K562 (cell line): Measurements from ENCODE around the gene DAB1. TPM values are rescaled to one million over a fixed set of nuclear protein-coding genes. Genes with fewer than 3 reads are reported as not detected.

Experiments used
- ATAC-seq: fragments of 200-7000 bp; cut with Tn5 transposase; 3 replicates; pipeline ENCODE4 v1.9.1; 2020; ENCODE audit warnings: moderate library complexity
- BruUV-seq: library from RNA; stranded (reverse); fragments of 400-500 nt; replicated peaks from 2 replicates; lab custom pipeline; 2021; lab: Mats Ljungman, UMichigan
- CTCF ChIA-PET: fragments of 300-600 bp; formaldehyde crosslinking; extraction: SDS; loops from one replicate; lab custom pipeline; 2021; ENCODE audit warnings: low intra/inter-chr PET ratio; lab: Yijun Ruan, JAX
- POLR2A ChIA-PET: fragments of 300-600, 350-650 bp; sonication (Branson Sonifier 250); formaldehyde crosslinking; extraction: SDS; loops from one replicate; lab custom pipeline; 2021; ENCODE audit warnings: antibody characterized with exemption, inconsistent platforms; lab: Yijun Ruan, JAX
- DNase-seq, 4 experiments: peaks; one replicate each; pipeline versions ENCODE4 v3.0.0 to v3.0.0-alpha.2; 2011 to 2018; ENCODE audit warnings: low spot score in 3 of 4, mixed read lengths in 3 of 4; ENCODE audit errors: extremely low read depth in 1 of 4
- FAIRE-seq: peaks from 2 replicates; lab custom pipeline; 2011; peaks lifted over from hg19 to GRCh38; lab: Jason Lieb, UNC
- H2AFZ ChIP-seq: 2 replicates; pipeline ENCODE4 v1.6.0; 2011; ENCODE audit warnings: low read depth, low read length, control low read depth, inconsistent platforms
- H3K27ac ChIP-seq: fragments of 200-600 bp; 3 replicates; pipeline ENCODE4 v1.8.0; 2011; ENCODE audit warnings: low read depth, mild to moderate bottlenecking, control low read depth, inconsistent platforms, low read length, moderate library complexity, mixed read lengths; ENCODE audit errors: extremely low read depth
- H3K27me3 ChIP-seq, 2 experiments: fragments of 300-600 bp in 1 of 2; 2 replicates in 1 of 2; 3 replicates in 1 of 2; pipeline versions ENCODE4 v1.6.0 to v1.8.0; 2011; ENCODE audit warnings: inconsistent platforms in 2 of 2, low read length in 2 of 2, mild to moderate bottlenecking in 1 of 2, mixed read lengths in 1 of 2, moderate library complexity in 1 of 2; ENCODE audit not compliant: control insufficient read depth in 2 of 2, insufficient read depth in 2 of 2
- H3K36me3 ChIP-seq: fragments of 300-600 bp; 3 replicates; pipeline ENCODE4 v1.8.0; 2011; ENCODE audit warnings: mild to moderate bottlenecking, low read length, inconsistent platforms; ENCODE audit not compliant: control insufficient read depth, insufficient read depth
- H3K4me1 ChIP-seq, 2 experiments: fragments of 200-600 bp in 1 of 2; replicated peaks in 1 of 2; 2 replicates in 1 of 2; 3 replicates in 1 of 2; pipeline versions ENCODE4 v1.5.1 to v1.8.0; 2011; ENCODE audit warnings: inconsistent platforms in 2 of 2, low read length in 2 of 2, mild to moderate bottlenecking in 1 of 2, mixed read lengths in 1 of 2, moderate library complexity in 1 of 2; ENCODE audit not compliant: control insufficient read depth in 2 of 2, insufficient read depth in 2 of 2
- H3K4me2 ChIP-seq: 2 replicates; pipeline ENCODE4 v1.6.1; 2011; ENCODE audit warnings: low read length, control low read depth, inconsistent platforms, mixed read lengths; ENCODE audit not compliant: insufficient read depth
- H3K4me3 ChIP-seq: fragments of 200-600 bp; sonication (generic), shearing (Covaris generic); 2 replicates; pipeline ENCODE4 v1.5.1; 2016; ENCODE audit warnings: control low read depth, inconsistent platforms
- H3K79me2 ChIP-seq: fragments of 200-600 bp; 3 replicates; pipeline ENCODE4 v1.8.0; 2011; ENCODE audit warnings: low read length, inconsistent platforms; ENCODE audit not compliant: control insufficient read depth, insufficient read depth
- H3K9ac ChIP-seq, 2 experiments: 2 replicates each; pipeline versions ENCODE4 v1.6.0 to v1.6.1; 2011; ENCODE audit warnings: low read depth in 2 of 2, low read length in 2 of 2, control low read depth in 1 of 2, inconsistent platforms in 1 of 2, mild to moderate bottlenecking in 1 of 2, mixed read lengths in 1 of 2; ENCODE audit not compliant: insufficient read depth in 1 of 2
- H3K9me1 ChIP-seq: one replicate; pipeline ENCODE4 v1.6.0; 2011; ENCODE audit warnings: inconsistent platforms, mild to moderate bottlenecking, low read length, moderate library complexity; ENCODE audit not compliant: control insufficient read depth, insufficient read depth
- H3K9me3 ChIP-seq: replicated peaks from 2 replicates; pipeline ENCODE4 v1.5.1; 2011; ENCODE audit warnings: low read depth, low read length, inconsistent platforms; ENCODE audit not compliant: control insufficient read depth, insufficient read depth
- H4K20me1 ChIP-seq: replicated peaks from 2 replicates; pipeline ENCODE4 v1.6.1; 2011; ENCODE audit warnings: low read length, inconsistent platforms, mixed read lengths; ENCODE audit not compliant: control insufficient read depth, insufficient read depth
- FOXK1 ChIP-seq: sonication (generic); formaldehyde crosslinking; IDR thresholded peaks from 2 replicates; pipeline ENCODE4 v1.8.0; 2022; ENCODE audit warnings: missing genetic modification reagents, mild to moderate bottlenecking, borderline replicate concordance
- HMGN3 ChIP-seq: IDR thresholded peaks from 2 replicates; pipeline ENCODE4 v1.6.1; 2011; ENCODE audit warnings: borderline replicate concordance, low read depth, mild to moderate bottlenecking, mixed read lengths, low read length; ENCODE audit not compliant: insufficient read length; ENCODE audit errors: extremely low read depth
- POU5F1 ChIP-seq: fragments of 150-350 bp; IDR thresholded peaks from 2 replicates; pipeline ENCODE4 v1.6.1; 2014; ENCODE audit warnings: borderline replicate concordance, low read length, low read depth, mild to moderate bottlenecking; ENCODE audit not compliant: partially characterized antibody
- PPARD ChIP-seq: fragments of 250-450 bp; sonication (Bioruptor Pico); IDR thresholded peaks from 2 replicates; pipeline ENCODE4 v1.8.0; 2022; ENCODE audit warnings: inconsistent platforms, mild to moderate bottlenecking, moderate library complexity
- PRPF4 ChIP-seq: fragments of 200-400 bp; formaldehyde crosslinking; IDR thresholded peaks from one replicate; pipeline ENCODE4 v1.6.1; 2017; ENCODE audit warnings: low read length, low read depth, mild to moderate bottlenecking; ENCODE audit not compliant: insufficient read depth, poor library complexity, severe bottlenecking
- RBM25 ChIP-seq: fragments of 200-400 bp; formaldehyde crosslinking; IDR thresholded peaks from 2 replicates; pipeline ENCODE4 v1.6.1; 2018; ENCODE audit warnings: low read length, low read depth, moderate library complexity; ENCODE audit not compliant: severe bottlenecking
- SETDB1 ChIP-seq: IDR thresholded peaks from one replicate; pipeline ENCODE4 v1.6.1; 2012; ENCODE audit warnings: low read length, control low read depth, inconsistent platforms
- SMARCB1 ChIP-seq: IDR thresholded peaks from 2 replicates; pipeline ENCODE4 v1.6.1; 2011; ENCODE audit warnings: improper control_type of control experiment, low read depth; ENCODE audit not compliant: insufficient read length
- STAG1 ChIP-seq: sonication (generic); formaldehyde crosslinking; IDR thresholded peaks from 2 replicates; pipeline ENCODE4 v1.5.0; 2020; ENCODE audit warnings: missing genetic modification reagents, borderline replicate concordance
- TAF1 ChIP-seq: IDR thresholded peaks from 2 replicates; pipeline ENCODE4 v1.6.1; 2011; ENCODE audit warnings: mild to moderate bottlenecking, low read length, moderate library complexity; ENCODE audit not compliant: insufficient read depth, control insufficient read depth, severe bottlenecking; ENCODE audit errors: extremely low read depth
- WGBS: fragments of 100-300 bp; shearing (Covaris generic); methylation state at CpG from one replicate; pipeline ENCODE4 v1.1.6; 2016; ENCODE audit warnings: low coverage, mixed read lengths; ENCODE audit not compliant: insufficient coverage; ENCODE audit errors: missing lambda C conversion rate; 5-methylcytosine and 5-hydroxymethylcytosine counted together
- in situ Hi-C: fragments of 300-500 bp; cut with MboI; formaldehyde crosslinking; loops from 4 replicates; pipeline ENCODE4 v1.15.0; 2018; ENCODE audit warnings: inconsistent platforms, mixed read lengths
- intact Hi-C: fragments of 100-400 bp; cut with micrococcal nuclease; formaldehyde crosslinking; loops from 2 replicates; pipeline ENCODE4 v1.14.2; 2022
- polyA plus RNA-seq, 8 experiments: library from polyadenylated mRNA; depleted of rRNA in 4 of 8; stranded (reverse) in 5 of 8; unstranded in 3 of 8; fragments of >200 nt; fragmentation: Nextera tagmentation in 2 of 8; fragmentation: Illumina TruSeq in 1 of 8; extraction: Ambion mirVana in 2 of 8; extraction: Trizol in 1 of 8; gene quantifications; 2 replicates each; pipeline versions ENCODE4 v1.2.1 to v1.2.3, GENCODE V29; 2011 to 2014; ENCODE audit warnings: inconsistent platforms in 1 of 8, missing spikeins in 1 of 8
- total RNA-seq, 7 experiments: library from RNA; depleted of rRNA in 6 of 7; stranded (reverse); fragments of >200 nt in 6 of 7; fragmentation: Illumina TruSeq in 2 of 7; extraction: Trizol in 2 of 7; gene quantifications; 2 replicates each; pipeline versions ENCODE4 v1.2.1 to v1.2.3, GENCODE V29; 2011 to 2021; ENCODE audit warnings: low replicate concordance in 1 of 7
- TF ChIP-seq, protein P1 (sequence below): sonication (generic); formaldehyde crosslinking; IDR thresholded peaks from 2 replicates; pipeline ENCODE4 v1.8.0; 2022; ENCODE audit warnings: missing genetic modification reagents, mild to moderate bottlenecking, borderline replicate concordance
- TF ChIP-seq, protein P2 (sequence below): fragments of 250-450 bp; sonication (Bioruptor Pico); IDR thresholded peaks from 2 replicates; pipeline ENCODE4 v1.4.0; 2020; ENCODE audit warnings: mild to moderate bottlenecking

Gene DAB1
- total and polyA plus RNA-seq, 9 of the 15 experiments (the other 6 are each of a cell fraction or from before 2014, with no cell fraction given), result not detected

DNA sequence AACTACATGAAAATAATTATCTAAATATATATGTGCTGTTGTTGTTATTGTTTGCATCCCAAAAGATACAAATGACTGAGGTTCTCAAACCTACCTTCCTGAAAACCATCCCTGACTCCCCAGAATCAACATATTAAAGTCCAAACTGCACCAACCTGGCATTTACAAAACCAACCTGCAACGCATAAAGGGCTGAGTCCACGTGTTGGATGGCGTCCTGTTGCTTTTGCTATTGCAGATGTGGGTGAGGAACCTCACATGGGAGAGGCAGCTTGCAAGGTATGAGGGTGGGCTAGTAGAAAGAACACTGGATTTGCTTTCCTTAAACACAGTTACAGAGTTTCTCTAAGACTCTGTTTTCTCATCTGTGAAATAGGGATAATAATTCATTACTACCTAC, 456.5 kb downstream of the DAB1 start:
- Histone ChIP-seq H3K9ac (no peak overlapping the region), H3K4me1 (no peaks in the 10 kb centered on the region), H4K20me1 (no peaks in the 10 kb centered on the region), H3K27ac (no peak overlapping the region), H3K27me3 (0 out of 5 replicates have a peak, but pooled peaks cover 0 to 3% of the 10 kb centered on the region in 2 experiments), H3K4me3 (no peak overlapping the region), H3K79me2 (no peaks in the 10 kb centered on the region), H3K4me2 (no peak overlapping the region), H3K36me3 (no peaks in the 10 kb centered on the region), H3K9me3 (no peaks in the 10 kb centered on the region), H2AFZ (no peak overlapping the region), H3K9me1 (no peaks in the 10 kb centered on the region)
- in situ Hi-C loops, result loop anchor here (10.0 kb wide), 1 partner anchor 143 kb away; no protein-coding TSS in a partner anchor
- POLR2A ChIA-PET, result interaction anchor here (0.6 to 0.7 kb wide), 2 partner anchors 10 to 32 kb away, joined by 3 to 5 read pairs; no protein-coding TSS in a partner anchor
- ATAC-seq (no peak), FAIRE-seq (no peak), DNase-seq (no peak)
- CTCF ChIA-PET, result interaction anchor here (2.2 kb wide), 1 partner anchor 136 kb away, joined by 26 read pairs; no protein-coding TSS in a partner anchor
- TF ChIP-seq POU5F1, result no peak
- no peak for TF ChIP-seq HMGN3
- no peak for TF ChIP-seq RBM25
- TF ChIP-seq, protein P1, sequence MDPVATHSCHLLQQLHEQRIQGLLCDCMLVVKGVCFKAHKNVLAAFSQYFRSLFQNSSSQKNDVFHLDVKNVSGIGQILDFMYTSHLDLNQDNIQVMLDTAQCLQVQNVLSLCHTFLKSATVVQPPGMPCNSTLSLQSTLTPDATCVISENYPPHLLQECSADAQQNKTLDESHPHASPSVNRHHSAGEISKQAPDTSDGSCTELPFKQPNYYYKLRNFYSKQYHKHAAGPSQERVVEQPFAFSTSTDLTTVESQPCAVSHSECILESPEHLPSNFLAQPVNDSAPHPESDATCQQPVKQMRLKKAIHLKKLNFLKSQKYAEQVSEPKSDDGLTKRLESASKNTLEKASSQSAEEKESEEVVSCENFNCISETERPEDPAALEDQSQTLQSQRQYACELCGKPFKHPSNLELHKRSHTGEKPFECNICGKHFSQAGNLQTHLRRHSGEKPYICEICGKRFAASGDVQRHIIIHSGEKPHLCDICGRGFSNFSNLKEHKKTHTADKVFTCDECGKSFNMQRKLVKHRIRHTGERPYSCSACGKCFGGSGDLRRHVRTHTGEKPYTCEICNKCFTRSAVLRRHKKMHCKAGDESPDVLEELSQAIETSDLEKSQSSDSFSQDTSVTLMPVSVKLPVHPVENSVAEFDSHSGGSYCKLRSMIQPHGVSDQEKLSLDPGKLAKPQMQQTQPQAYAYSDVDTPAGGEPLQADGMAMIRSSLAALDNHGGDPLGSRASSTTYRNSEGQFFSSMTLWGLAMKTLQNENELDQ, result no peak
- TF ChIP-seq FOXK1 (CRISPR knock-in tag), result no peak
- TF ChIP-seq, protein P2, sequence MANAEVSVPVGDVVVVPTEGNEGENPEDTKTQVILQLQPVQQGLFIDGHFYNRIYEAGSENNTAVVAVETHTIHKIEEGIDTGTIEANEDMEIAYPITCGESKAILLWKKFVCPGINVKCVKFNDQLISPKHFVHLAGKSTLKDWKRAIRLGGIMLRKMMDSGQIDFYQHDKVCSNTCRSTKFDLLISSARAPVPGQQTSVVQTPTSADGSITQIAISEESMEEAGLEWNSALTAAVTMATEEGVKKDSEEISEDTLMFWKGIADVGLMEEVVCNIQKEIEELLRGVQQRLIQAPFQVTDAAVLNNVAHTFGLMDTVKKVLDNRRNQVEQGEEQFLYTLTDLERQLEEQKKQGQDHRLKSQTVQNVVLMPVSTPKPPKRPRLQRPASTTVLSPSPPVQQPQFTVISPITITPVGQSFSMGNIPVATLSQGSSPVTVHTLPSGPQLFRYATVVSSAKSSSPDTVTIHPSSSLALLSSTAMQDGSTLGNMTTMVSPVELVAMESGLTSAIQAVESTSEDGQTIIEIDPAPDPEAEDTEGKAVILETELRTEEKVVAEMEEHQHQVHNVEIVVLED, result no peak
- no peak for TF ChIP-seq SMARCB1
- TF ChIP-seq TAF1, result no peak
- TF ChIP-seq STAG1 (CRISPR knock-in tag), result no peak
- TF ChIP-seq PPARD (CRISPR knock-in tag), result no peak
- TF ChIP-seq PRPF4, result no peak
- TF ChIP-seq SETDB1, result no peak
- 0% methylated on average over 3 of the region's 3 CpGs for WGBS
- no TSS peak for BruUV-seq
- intact Hi-C loops, result no loop called here
